HL-60 (cell line): ENCODE data around the gene ADAM22.

Experiments used
- POLR2AphosphoS5 ChIP-seq: IDR thresholded peaks from 2 replicates; pipeline ENCODE4 v1.6.1; 2012; ENCODE audit warnings: low read depth
- TF ChIP-seq, protein P1 (sequence below): IDR thresholded peaks from one replicate; pipeline ENCODE4 v1.5.1; 2011; ENCODE audit warnings: low read length, control low read depth, inconsistent platforms; ENCODE audit not compliant: insufficient read depth

DNA sequence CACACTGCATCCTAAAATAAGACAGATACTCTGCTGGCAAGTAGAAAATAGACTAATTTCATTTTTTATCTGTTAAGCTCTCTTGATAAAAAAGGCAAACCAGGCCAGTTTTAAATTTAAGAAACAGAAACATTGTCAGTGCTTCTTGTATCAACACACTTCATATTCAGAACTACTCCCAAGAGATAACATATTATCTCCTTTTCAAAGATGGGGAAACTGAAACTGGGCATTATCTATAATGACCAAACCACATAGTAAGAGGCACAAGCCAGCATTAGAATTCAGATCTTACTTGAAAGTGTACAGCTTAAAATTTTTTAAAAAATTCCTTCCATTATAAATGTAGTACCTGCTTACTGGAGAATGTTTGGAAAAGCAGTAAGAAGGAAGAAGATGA, 271.1 kb downstream of the ADAM22 start:
- TF ChIP-seq, protein P1, sequence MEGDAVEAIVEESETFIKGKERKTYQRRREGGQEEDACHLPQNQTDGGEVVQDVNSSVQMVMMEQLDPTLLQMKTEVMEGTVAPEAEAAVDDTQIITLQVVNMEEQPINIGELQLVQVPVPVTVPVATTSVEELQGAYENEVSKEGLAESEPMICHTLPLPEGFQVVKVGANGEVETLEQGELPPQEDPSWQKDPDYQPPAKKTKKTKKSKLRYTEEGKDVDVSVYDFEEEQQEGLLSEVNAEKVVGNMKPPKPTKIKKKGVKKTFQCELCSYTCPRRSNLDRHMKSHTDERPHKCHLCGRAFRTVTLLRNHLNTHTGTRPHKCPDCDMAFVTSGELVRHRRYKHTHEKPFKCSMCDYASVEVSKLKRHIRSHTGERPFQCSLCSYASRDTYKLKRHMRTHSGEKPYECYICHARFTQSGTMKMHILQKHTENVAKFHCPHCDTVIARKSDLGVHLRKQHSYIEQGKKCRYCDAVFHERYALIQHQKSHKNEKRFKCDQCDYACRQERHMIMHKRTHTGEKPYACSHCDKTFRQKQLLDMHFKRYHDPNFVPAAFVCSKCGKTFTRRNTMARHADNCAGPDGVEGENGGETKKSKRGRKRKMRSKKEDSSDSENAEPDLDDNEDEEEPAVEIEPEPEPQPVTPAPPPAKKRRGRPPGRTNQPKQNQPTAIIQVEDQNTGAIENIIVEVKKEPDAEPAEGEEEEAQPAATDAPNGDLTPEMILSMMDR: no peak
- TF ChIP-seq POLR2AphosphoS5: no peak
